C1 segment of cervical spinal cord (tissue), 14 donors: ENCODE data around the gene RSU1.
"Not testable (repeated sequence)": the region's sequence is repeated elsewhere in the genome, so short reads cannot be mapped to it uniquely, and the experiment has no call there.

Experiments
- DNase-seq, 14 donors: peaks; one replicate each; lab custom pipeline; 2025; lab: John Stamatoyannopoulos, UW

RSU1 gene

GRCh38 chr10:16788125-16788524, 29.1 kb downstream of the RSU1 start:
- no peak for DNase-seq

DNA sequence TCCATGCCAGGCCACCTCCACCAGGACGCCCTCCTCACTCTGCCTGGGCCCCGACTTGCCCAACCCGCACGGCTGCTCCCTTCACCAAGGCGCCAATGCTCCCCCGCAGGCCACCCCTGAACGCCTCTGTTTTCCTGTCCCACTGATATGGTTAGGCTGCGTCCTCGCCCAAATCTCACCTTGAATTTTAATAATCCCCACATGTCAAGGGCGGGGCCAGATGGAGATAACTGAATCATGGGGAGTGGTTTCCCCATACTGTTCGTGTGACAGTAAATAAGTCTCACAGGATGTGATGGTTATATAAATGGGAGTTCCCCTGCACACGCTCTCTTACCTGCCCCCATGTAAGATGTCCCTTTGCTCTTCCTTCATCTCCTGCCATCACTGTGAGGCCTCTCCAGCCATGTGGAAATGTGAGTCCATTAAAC, 29.8 kb downstream of the RSU1 start:
- DNase-seq, result no peak

GRCh38 chr10:16780338-16780880, 36.8 kb downstream of the RSU1 start:
- no peak for DNase-seq

DNA sequence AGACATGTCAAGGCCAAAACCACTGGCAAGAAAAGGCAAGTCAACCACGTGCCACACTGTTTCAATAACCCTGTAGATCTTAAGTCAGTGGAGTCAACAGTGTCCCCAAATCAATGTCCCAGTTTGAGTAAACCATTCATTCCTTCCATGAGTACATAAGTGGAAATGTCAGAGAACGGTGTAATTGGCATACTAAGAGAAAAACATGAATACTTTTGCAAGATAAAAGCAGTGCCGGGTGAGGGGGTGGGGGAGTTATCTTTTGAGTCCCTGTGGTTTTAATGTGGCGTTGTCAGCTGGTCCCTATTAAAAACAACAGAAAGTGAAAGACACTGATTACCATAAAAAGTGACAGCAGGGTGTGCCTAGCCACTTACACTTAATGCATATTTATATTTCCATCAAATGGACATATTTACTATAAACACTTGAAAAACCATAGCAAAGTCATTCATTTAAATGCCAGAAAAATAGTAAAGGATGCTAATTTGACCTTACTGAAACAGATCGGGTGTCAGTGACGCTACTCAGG, 37.8 kb downstream of the RSU1 start:
- no peak for DNase-seq

- DNase-seq, result peak in 1 of 14 donors; percentile 78
Measured at GRCh38 chr10:16777473-16778370, 39.5 kb downstream of the RSU1 start.

- DNase-seq, result no peak
Measured at GRCh38 chr10:16776896-16777295, 40.3 kb downstream of the RSU1 start.

GRCh38 chr10:16773334-16773733, 43.9 kb downstream of the RSU1 start:
- peak in 1 of 14 donors; percentile 13 for DNase-seq

DNA sequence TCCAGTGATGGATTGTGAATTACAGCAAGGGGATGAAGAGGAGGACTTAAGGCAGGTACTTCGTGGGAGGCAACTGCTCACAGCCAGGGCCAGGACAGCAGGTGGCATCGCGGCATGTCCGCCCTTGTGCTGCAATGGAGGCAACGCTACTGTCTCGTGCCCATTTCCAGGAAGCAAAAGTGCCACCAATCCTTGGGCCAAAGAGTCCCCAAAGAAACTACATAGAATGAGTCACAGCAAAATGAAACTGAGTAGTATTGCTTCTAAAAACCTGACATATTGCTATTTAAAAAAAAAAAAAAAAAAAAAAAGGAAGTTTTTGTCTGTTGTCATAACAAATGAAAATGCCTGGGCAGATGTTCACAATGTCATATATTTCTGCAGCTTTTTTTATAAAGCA, 46.6 kb downstream of the RSU1 start:
- no peak for DNase-seq

DNA sequence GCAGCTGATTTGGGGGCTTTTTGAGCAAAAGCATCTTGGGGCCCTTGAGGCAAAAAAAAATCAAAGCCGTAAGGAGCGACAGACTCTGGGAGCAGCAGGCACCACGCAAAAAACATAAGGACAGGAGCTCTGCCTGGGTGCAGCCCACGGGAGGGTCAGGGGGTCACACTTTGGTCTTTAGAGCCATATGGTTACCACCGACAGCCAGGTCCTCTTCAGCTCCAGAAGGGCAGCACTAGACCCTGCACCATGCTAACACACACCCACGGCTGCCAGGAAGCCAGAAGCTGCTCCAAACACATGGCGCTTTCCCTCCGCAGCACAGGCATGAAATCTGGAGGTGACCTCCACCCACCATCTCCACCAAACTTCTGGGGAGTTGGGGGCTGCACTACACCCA, 47.1 kb downstream of the RSU1 start:
- peak in 1 of 14 donors; percentile 83 for DNase-seq

DNA sequence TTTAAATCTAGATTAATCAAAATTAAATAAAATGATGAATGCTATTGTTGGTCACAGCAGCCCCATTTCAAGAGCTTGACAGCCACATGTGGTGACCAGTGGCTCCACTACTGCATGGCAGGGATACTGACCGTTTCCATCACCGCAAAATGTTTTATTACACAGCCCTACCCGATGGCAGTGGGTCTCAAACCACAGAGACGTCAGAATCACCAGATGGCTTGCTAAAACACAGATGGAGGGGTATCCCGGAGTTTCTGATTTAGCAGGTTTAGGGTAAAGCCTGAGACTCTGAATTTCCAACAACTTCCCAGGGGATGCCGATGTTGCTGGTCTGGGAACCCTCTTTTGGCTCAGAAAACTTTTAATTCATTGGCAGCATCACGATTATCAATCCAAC, 47.9 kb downstream of the RSU1 start:
- peak in 1 of 14 donors; percentile 38 for DNase-seq

GRCh38 chr10:16768702-16769101, 48.5 kb downstream of the RSU1 start:
- peak in 1 of 14 donors; percentile 39 for DNase-seq

GRCh38 chr10:16765509-16766375, 51.5 kb downstream of the RSU1 start:
- DNase-seq, result peak in 1 of 14 donors; percentile 5

GRCh38 chr10:16761300-16761699, 55.9 kb downstream of the RSU1 start:
- no peak for DNase-seq

GRCh38 chr10:16756561-16757221, 60.5 kb downstream of the RSU1 start:
- DNase-seq, result no peak

DNA sequence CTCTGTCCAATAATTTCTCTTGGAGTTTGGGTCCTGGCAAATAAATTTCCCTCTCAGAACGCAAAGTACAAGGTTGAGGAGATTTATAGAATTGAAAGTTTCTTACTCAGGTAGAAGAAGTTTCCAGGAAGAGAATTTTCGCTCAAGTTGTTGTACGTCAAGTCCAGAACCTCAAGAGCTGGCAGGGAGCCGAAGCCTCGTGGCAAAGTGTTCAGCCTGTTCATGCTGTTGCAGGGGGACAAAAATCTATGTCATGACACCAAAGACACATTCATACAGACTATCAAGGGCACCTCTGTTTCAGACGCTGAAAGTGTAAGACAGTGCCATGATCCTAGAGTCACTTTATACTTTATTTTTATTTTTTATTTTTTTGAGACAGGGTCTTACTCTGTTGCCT, 62.5 kb downstream of the RSU1 start:
- DNase-seq, result no peak

DNA sequence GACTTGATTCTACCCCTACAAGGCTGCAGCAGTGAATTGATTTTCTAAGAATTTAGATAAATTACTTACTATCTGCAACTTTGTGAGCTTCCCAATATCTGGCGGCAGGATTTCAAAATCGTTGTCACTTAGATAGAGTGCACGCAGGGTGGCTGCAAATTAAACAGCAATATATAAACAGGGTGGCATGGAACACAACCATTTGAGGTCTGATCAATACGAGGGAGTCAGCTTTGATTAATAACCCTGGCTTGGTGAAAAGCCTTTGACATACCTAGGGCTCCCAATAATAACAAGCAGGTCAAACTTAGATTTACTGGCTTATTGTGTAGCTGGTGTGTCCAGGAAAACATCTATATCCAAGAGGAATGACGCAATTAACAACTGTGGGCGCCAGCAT, 64.4 kb downstream of the RSU1 start:
- DNase-seq, result not testable (repeated sequence)

DNA sequence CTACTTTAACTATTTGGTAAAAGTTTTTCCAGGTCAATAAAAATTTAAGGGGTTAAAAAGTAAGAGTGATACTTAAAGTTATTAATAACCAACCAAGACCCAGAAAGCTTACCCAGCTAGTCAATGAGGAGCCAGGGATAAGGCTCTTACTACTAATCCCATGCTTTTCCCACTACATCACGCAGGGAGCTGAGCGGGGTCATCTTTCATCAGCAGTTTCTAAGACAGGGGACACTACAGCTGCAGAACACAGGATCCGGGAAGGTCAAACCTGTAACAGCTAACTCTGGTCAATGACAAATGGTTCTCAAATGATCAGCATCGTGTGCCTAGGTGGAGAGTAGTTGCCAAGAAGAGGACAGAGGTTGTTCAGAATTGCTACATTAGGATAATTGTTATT, 65.1 kb downstream of the RSU1 start:
- no peak for DNase-seq

GRCh38 chr10:16751244-16751643, 66.0 kb downstream of the RSU1 start:
- DNase-seq, result no peak

DNA sequence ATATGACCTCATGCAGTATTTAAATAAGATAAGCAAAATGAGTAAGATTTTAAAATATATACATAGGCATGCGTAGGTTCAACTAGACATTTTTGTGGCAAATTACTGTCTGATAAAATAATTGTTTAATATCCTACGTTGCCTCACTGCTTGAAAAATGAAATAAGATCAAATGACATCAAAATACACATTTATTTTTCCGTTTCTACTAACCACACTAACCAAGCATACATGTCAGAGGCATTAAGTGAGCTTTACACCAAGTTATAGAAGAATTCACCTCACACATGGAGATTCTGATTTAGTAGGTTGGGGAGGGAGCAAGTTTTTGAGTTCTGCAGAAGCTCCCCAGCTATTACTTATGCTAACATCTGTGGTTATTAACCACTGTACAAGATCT, 66.8 kb downstream of the RSU1 start:
- DNase-seq, result no peak

- DNase-seq, result no peak
Measured at GRCh38 chr10:16748749-16749148, 68.5 kb downstream of the RSU1 start.

- DNase-seq, result peak in 1 of 14 donors; percentile 49
Measured at GRCh38 chr10:16746856-16747255, 70.4 kb downstream of the RSU1 start.
